Uterus (tissue), 2 donors: Measurements from ENCODE around the gene EAF2.

Experiments used
- CTCF ChIP-seq, 4 experiments: fragments of 200-600 bp in 2 of 4; fragments of 450-650 bp in 2 of 4; sonication (generic) in 2 of 4; IDR thresholded peaks; one replicate each; pipeline ENCODE4 v1.5.1; 2016 to 2019; ENCODE audit warnings: antibody characterized with exemption in 4 of 4, mild to moderate bottlenecking in 2 of 4, moderate library complexity in 1 of 4
- POLR2A ChIP-seq, 2 donors: fragments of 450-650 bp; IDR thresholded peaks; one replicate each; pipeline ENCODE4 v1.6.1; 2016; ENCODE audit warnings: antibody characterized with exemption in 2 of 2, mild to moderate bottlenecking in 1 of 2, moderate library complexity in 1 of 2

GRCh38 chr3:121870717-121871116 is 35.7 kb downstream of the EAF2 start:
- TF ChIP-seq CTCF (IDR thresholded peaks at IDR 0.05) (no peak), POLR2A (IDR thresholded peaks at IDR 0.05) (no peak)
